ENCODE measurements around the gene ELOVL4. TPM values are rescaled to one million over a fixed set of nuclear protein-coding genes. Genes with fewer than 3 reads are reported as not detected.

Gene ELOVL4
- total and polyA plus RNA-seq, 2 donors (not counting 1 experiment from before 2014, with no cell fraction given) = 0.10 TPM; not detected in 1

GRCh38 chr6:79872303-79872702 lies 75.0 kb downstream of the ELOVL4 start:
- DNase-seq (no peak), ATAC-seq (ENCODE audit: low read depth) (no peak)
- no peaks in the 10 kb centered on the region for H3K9me3 ChIP-seq (ENCODE audit: control extremely low read depth in 1 of 3, control insufficient read depth in 2 of 3, insufficient read depth in 1 of 3, low read length in 2 of 3)
- ChIA-PET CTCF (no interaction called here), POLR2A (no interaction called here)
- H3K4me3 Mint-ChIP-seq = no peak overlapping the region
- no CpG with 5 or more reads among the region's 2 CpGs for WGBS (ENCODE audit: insufficient coverage)
- H3K9me3 Mint-ChIP-seq (ENCODE audit: insufficient read depth) = no peaks in the 10 kb centered on the region
- no peak overlapping the region for H2AFZ ChIP-seq (ENCODE audit: insufficient read depth, low read depth, low read length, poor library complexity, severe bottlenecking)
- TF ChIP-seq, protein P1, sequence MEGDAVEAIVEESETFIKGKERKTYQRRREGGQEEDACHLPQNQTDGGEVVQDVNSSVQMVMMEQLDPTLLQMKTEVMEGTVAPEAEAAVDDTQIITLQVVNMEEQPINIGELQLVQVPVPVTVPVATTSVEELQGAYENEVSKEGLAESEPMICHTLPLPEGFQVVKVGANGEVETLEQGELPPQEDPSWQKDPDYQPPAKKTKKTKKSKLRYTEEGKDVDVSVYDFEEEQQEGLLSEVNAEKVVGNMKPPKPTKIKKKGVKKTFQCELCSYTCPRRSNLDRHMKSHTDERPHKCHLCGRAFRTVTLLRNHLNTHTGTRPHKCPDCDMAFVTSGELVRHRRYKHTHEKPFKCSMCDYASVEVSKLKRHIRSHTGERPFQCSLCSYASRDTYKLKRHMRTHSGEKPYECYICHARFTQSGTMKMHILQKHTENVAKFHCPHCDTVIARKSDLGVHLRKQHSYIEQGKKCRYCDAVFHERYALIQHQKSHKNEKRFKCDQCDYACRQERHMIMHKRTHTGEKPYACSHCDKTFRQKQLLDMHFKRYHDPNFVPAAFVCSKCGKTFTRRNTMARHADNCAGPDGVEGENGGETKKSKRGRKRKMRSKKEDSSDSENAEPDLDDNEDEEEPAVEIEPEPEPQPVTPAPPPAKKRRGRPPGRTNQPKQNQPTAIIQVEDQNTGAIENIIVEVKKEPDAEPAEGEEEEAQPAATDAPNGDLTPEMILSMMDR (IDR thresholded peaks at IDR 0.05) = no peak
- TF ChIP-seq EZH2 (IDR thresholded peaks at IDR 0.05; ENCODE audit: borderline replicate concordance, insufficient read depth, low read depth, low read length, poor library complexity, severe bottlenecking) = no peak
- no peaks in the 10 kb centered on the region for H3K36me3 ChIP-seq (replicated peaks in 1 of 2; ENCODE audit: control extremely low read depth in 1 of 2, control insufficient read depth in 1 of 2, extremely low read depth in 1 of 2, insufficient read depth in 2 of 2, low read length in 1 of 2)
- H3K27ac Mint-ChIP-seq = no peak overlapping the region
- peaks cover 4 to 9% of the 10 kb centered on the region in 2 donors for H3K4me1 ChIP-seq (ENCODE audit: control insufficient read depth in 2 of 2, insufficient read depth in 2 of 2, low read length in 2 of 2)
- peaks cover 18% of the 10 kb centered on the region for H3K27me3 Mint-ChIP-seq
- no peak overlapping the region for H3K9ac ChIP-seq (ENCODE audit: low read length)
- peaks cover 0 to 4% (median 0%) of the 10 kb centered on the region in 4 experiments for H3K27me3 ChIP-seq (replicated peaks in 1 of 4; ENCODE audit: control extremely low read depth in 1 of 4, control insufficient read depth in 3 of 4, insufficient read depth in 4 of 4, low read length in 3 of 4)
- intact Hi-C loops (cut with micrococcal nuclease) = loop anchor here (5.0 kb wide), 1 partner anchor 130 kb away; the partner anchor contains the start of gene TTK
- no peak overlapping the region for H3K27ac ChIP-seq (ENCODE audit: low read length in 2 of 2)
- H3K4me1 Mint-ChIP-seq = peaks cover 7% of the 10 kb centered on the region
- H3K4me3 ChIP-seq (ENCODE audit: control extremely low read depth in 1 of 5, extremely low read depth in 1 of 5, insufficient read depth in 1 of 5, low read depth in 2 of 5, low read length in 4 of 5) = no peak overlapping the region
- no peaks in the 10 kb centered on the region for H3K79me2 ChIP-seq (ENCODE audit: control insufficient read depth, insufficient read depth, low read length)
- no peak overlapping the region for H3K4me2 ChIP-seq (replicated peaks; ENCODE audit: low read depth, low read length, poor library complexity, severe bottlenecking)
- no peaks in the 10 kb centered on the region for H4K20me1 ChIP-seq (ENCODE audit: control insufficient read depth, insufficient read depth, low read length, poor library complexity, severe bottlenecking)

- no peaks in the 10 kb centered on the region for H3K36me3 ChIP-seq (replicated peaks in 1 of 2; ENCODE audit: control extremely low read depth in 1 of 2, control insufficient read depth in 1 of 2, extremely low read depth in 1 of 2, insufficient read depth in 2 of 2, low read length in 1 of 2)
- ChIA-PET CTCF (interaction anchor here (0.8 to 2.4 kb wide), 8 partner anchors 9 to 1883 kb away, joined by 3 to 10 read pairs (median 4); partner anchors contain the start of gene TENT5A), POLR2A (no interaction called here)
- Mint-ChIP-seq H3K27ac (peak overlapping the region; percentile 59), H3K27me3 (peaks cover 4% of the 10 kb centered on the region), H3K4me1 (peaks cover 7% of the 10 kb centered on the region), H3K4me3 (peak overlapping the region; percentile 61), H3K9me3 (ENCODE audit: insufficient read depth) (no peaks in the 10 kb centered on the region)
- peaks cover 0 to 8% (median 0%) of the 10 kb centered on the region in 4 experiments for H3K27me3 ChIP-seq (replicated peaks in 1 of 4; ENCODE audit: control extremely low read depth in 1 of 4, control insufficient read depth in 3 of 4, insufficient read depth in 4 of 4, low read length in 3 of 4)
- H3K79me2 ChIP-seq (ENCODE audit: control insufficient read depth, insufficient read depth, low read length) = no peaks in the 10 kb centered on the region
- H3K4me1 ChIP-seq (ENCODE audit: control insufficient read depth in 2 of 2, insufficient read depth in 2 of 2, low read length in 2 of 2) = peaks cover 4 to 9% of the 10 kb centered on the region in 2 donors
- no peaks in the 10 kb centered on the region for H4K20me1 ChIP-seq (ENCODE audit: control insufficient read depth, insufficient read depth, low read length, poor library complexity, severe bottlenecking)
- TF ChIP-seq EZH2 (IDR thresholded peaks at IDR 0.05; ENCODE audit: borderline replicate concordance, insufficient read depth, low read depth, low read length, poor library complexity, severe bottlenecking) = no peak
- TF ChIP-seq, protein P1 (IDR thresholded peaks at IDR 0.05) = peak; percentile 98
- H3K27ac ChIP-seq (ENCODE audit: low read length in 2 of 2) = no peak overlapping the region
- H3K4me2 ChIP-seq (replicated peaks; ENCODE audit: low read depth, low read length, poor library complexity, severe bottlenecking) = peak overlapping the region; percentile 69
- H3K9me3 ChIP-seq (ENCODE audit: control extremely low read depth in 1 of 3, control insufficient read depth in 2 of 3, insufficient read depth in 1 of 3, low read length in 2 of 3) = no peaks in the 10 kb centered on the region
- ATAC-seq (ENCODE audit: low read depth) = peak; percentile 100
- peak; percentile 83 for DNase-seq
- peak overlapping the region; percentile 76 for H2AFZ ChIP-seq (ENCODE audit: insufficient read depth, low read depth, low read length, poor library complexity, severe bottlenecking)
- H3K9ac ChIP-seq (ENCODE audit: low read length) = peak overlapping the region; percentile 48
- intact Hi-C loops (cut with micrococcal nuclease) = loop anchor here (2.0 to 5.0 kb wide), 5 partner anchors 91 to 1883 kb away; partner anchors contain the start of genes TENT5A and TTK
- WGBS (ENCODE audit: insufficient coverage) = 1% methylated on average over 19 of the region's 20 CpGs
- peak overlapping the region in 3 of 5 experiments; percentile 27 to 52 (median 38) for H3K4me3 ChIP-seq (ENCODE audit: control extremely low read depth in 1 of 5, extremely low read depth in 1 of 5, insufficient read depth in 1 of 5, low read depth in 2 of 5, low read length in 4 of 5)
These were observed 77.7 kb downstream of the ELOVL4 start for GRCh38 chr6:79869600-79870084.

All from B cell (primary cell).